HS-5 (cell line): ENCODE measurements around the gene PHIP.

Experiments used
- DNase-seq: peaks from one replicate; pipeline ENCODE4 v3.0.0-alpha.2; 2012; ENCODE audit warnings: low read depth

The PHIP gene

GRCh38 chr6:79009819-79010218 lies 68.2 kb downstream of the PHIP start:
- no peak for DNase-seq

GRCh38 chr6:79005497-79005896 lies 72.6 kb downstream of the PHIP start:
- DNase-seq, result no peak

DNA sequence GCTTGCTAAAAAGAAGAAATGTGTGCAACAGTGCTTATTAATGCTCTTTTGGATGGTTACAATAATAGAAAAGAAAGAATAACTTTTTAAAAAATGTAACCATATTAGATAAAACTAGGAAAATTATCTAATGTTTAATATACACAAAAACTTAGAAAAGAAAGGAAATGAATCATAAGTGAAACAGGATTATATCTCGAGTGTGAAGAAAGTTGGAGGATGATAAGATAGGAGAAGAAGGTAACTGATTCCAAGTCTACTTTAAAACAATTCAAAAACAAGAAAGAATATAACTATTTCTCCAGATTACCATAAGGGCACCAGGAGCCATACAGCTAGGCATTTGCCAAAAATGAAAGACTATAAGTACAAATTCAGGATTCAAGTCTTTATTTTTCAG lies 73.0 kb downstream of the PHIP start:
- no peak for DNase-seq

GRCh38 chr6:79004239-79004638 lies 73.8 kb downstream of the PHIP start:
- DNase-seq, result no peak

- DNase-seq, result no peak
These were observed 76.6 kb downstream of the PHIP start for GRCh38 chr6:79001415-79001814.

DNA sequence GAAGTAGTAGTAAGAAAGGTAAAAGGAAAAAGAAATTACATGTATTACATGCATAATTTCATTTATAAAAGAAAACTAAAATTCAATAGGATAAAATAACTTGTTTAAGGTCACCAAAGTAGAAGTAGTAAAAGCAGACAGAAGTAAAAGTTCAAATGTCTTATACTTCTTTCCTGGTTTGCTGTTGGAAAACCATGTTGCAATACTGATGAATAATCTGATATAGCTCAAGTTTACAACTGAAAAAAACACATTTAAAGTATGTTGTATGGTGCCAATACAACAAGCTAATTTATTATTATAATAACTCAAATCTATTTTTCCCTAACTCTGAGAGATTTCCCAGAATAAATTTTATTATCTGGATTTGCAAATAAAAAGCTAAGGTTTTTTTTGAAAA lies 78.3 kb downstream of the PHIP start:
- DNase-seq, result no peak

GRCh38 chr6:78995946-78996345 lies 82.1 kb downstream of the PHIP start:
- DNase-seq, result no peak

DNA sequence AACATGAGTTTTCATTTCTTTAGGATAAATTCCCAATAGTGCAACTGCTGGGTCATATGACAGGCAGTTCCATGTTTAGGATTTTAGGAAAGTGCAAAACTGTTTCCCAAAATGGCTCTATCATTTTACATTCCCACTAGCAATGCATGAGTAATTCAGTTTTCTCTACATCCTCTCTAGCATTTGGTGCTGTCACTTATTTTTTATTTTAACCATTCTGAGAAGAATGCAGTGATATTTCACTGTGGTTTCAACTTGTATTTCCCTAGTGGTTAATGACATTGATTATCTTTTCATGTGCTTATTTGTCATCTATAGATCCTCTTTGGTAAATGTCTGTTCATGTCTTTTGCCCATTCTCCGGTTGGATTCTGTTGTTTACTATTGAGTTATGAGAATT lies 82.7 kb downstream of the PHIP start:
- DNase-seq, result no peak

- no peak for DNase-seq
These were observed 84.1 kb downstream of the PHIP start for GRCh38 chr6:78993955-78994354.

DNA sequence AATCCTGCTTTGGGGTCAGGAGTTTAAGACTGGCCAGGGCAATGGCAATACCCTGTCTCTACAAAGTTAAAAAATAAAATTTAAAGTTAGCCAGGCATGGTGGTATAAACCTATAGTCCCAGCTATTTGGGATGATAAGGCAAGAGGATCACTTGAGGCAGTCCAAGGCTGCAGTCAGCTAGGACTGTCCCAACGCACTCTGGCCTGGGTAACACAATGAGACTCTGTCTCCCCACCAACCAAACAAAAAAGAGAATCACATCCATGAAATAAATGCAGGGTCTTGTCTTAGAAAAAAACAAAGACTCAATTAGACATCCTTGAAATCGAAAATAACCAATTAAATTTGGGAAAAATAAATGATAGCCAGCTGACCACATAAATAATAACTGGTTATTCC lies 88.9 kb downstream of the PHIP start:
- no peak for DNase-seq

- DNase-seq, result no peak
These were observed 91.9 kb downstream of the PHIP start for GRCh38 chr6:78986161-78986560.

GRCh38 chr6:78984225-78984950 lies 93.7 kb downstream of the PHIP start:
- no peak for DNase-seq

DNA sequence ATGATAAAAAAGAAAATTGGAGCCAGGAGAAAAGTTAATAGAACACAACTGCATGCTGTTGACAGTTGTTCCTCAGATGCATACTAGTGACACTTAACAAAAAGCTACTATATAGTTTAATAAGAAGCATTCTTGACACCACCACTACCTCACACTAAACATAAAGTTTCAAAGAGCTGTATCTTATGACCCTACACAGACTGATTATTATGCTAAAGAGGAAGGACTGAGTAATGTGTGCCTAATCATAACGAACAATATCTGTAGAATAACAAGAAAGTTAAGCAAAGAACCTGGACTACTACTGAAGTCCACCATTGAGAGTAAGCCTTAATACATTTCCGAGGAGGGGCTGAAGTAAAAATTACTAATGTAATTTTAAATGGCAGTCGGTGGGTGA lies 110.9 kb downstream of the PHIP start:
- no peak for DNase-seq

DNA sequence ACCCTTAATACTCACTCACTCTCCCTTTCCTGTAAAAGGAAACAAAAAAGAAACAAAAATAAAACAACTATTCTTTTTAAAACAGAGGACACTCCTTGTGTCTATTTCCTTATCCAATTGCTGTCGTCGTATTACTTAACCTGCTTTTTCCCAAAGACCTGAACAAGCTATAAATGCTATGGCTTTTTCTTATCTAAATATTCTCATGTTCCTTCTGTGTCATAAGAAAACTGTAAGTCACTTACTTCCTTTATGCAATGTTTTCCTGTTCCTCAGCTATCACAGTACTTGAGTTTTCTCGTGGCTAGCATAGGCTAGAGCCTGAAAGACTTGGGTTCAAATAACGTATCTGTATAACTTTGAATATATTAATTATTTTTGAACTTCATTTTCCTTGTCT lies 111.5 kb downstream of the PHIP start:
- DNase-seq, result no peak

DNA sequence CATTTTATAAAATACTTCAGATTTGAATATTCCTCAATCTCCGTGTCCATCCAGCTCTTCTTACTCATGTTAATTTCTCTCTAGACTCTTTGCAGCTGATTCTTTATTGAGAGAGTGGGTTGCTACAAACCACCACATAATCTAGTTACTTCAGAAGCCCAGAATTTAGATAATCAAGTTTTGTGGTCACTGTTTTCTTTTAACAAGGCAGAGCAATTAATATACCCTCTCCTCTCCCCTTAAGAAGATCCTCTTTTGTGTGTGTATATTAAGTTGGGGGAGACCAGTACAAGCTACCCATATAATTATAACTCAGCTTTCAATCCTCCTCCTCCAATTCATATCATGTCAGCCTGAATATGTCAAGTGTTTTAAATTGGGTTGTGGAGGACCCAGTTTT lies 115.6 kb downstream of the PHIP start:
- no peak for DNase-seq

- DNase-seq, result no peak
These were observed 123.3 kb downstream of the PHIP start for GRCh38 chr6:78954740-78955139.

DNA sequence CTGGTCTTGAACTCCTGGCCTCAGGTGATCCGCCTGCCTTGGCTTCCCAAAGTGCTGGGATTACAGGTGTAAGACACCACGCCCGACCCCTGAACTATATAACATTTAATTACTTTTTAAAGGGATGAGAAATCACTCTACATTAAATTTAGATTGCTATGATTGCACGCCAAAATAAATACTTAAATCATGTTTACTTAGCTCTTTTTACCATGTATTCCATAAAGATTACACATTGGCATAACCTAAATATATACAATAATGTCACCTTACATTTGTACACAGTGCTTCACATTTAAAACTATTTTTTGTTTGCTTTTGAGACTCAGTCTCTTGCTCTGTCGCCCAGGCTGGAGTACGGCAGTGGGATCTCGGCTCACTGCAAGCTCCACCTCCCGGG lies 124.3 kb downstream of the PHIP start:
- no peak for DNase-seq

DNA sequence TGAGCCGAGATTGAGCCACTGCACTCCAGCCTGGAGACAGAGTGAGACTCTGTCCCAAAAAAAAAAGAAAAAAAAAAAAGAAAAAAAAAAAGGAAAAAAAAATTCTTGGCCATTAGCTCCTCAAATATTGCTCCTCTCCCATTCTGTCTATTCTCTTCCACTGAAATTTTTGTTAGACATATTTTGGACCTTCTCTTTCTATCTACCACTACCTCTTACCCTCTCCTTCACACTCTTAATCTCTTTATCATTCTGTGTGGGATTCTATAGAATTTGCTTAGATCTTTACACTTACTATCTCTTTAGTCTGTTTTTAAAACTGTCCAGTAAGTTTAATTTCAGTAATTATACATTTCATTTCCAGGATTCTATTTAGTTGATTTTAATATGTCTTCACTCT lies 125.7 kb downstream of the PHIP start:
- no peak for DNase-seq

GRCh38 chr6:78948785-78949184 lies 129.3 kb downstream of the PHIP start:
- no peak for DNase-seq

DNA sequence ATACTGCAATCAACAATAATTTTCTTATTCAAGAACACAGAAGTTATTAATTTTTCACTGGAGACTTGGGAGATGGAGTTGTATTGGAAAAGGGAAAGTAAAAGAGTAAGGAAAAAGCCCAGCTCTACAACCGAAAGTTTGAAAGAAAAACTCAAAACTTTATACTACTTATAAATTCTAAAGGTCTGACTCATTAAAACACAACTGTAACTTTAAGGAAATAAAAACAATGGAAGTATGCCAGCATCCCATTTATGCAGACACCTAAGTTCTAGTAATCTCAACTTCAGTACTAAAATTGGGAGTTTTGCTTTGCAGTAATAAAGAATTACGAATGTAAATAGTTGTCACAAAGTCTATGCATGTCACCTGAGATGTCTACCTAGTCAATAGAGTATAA lies 130.1 kb downstream of the PHIP start:
- DNase-seq, result peak; percentile 22

- DNase-seq, result no peak
These were observed 130.5 kb downstream of the PHIP start for GRCh38 chr6:78947529-78947928.

DNA sequence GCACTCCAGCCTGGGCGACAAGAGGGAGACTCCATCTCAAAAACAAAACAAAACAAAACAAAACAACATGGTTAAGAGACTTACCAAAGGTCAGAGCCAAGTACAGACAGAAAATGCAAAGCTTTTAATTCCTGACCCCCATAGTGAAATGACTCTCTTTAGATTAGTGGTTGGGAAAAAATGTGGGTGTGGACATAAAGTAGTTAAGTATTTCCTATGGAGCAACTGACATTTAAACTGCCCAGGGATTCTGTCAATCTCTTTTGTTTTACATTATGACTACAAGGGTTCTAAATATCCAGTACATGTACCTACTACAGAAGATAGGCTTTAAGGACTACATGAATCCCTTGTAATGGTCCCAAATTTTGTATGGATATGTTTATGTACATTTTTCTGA lies 135.6 kb downstream of the PHIP start:
- DNase-seq, result peak; percentile 19

DNA sequence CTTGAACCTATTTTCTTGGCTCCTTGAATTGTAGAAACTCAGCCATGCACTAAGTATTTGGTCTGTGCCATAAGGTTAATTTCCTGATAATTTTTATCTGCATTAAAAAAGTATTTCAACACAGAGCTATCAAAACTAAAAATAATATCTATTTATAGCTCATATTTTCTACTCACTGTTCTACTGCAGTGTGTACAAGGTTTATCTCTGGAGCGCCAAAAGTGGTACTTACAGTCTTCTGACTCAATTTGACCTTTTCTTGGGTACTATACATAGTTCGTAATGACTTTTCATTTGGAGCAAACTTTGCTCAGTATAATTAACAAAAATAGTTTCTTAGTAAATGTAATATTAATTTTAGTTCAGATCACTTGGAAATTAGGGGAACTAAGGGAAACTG lies 141.5 kb downstream of the PHIP start:
- no peak for DNase-seq

GRCh38 chr6:78935553-78935952 lies 142.5 kb downstream of the PHIP start:
- no peak for DNase-seq

DNA sequence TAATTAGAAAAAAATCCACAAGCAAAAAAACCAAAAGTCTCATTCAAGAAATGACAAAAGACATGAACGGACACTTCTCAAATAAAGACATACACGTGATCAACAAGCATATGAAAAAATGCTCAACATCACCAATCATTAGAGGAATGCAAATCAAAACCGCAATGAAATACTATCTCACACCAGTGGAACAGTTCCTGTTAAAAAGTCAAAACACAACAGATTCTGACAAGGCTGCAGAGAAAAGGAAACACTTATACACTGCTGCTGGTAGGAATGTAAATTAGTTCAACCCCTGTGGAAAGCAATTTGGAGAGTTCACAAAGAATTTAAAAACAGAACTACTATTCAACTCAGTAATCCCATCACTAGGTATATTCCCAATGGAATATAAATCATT lies 152.7 kb downstream of the PHIP start:
- no peak for DNase-seq
